Bronchial epithelial cell (primary cell): ENCODE results near the gene USP15. TPM values are rescaled to one million over a fixed set of nuclear protein-coding genes. Genes with fewer than 3 reads are reported as not detected.

ENCODE experiments used
- total RNA-seq: library from RNA; depleted of rRNA; stranded (reverse); fragments of >200 nt; gene quantifications from 2 replicates; pipeline ENCODE4 v1.2.1, GENCODE V29; 2014

The USP15 gene
- total RNA-seq, 1 donor from 2014 or later: 56.3 TPM

Other genes with a start within 250 kb of the USP15 start
- gene MON2, start 206.4 kb downstream of the USP15 start, total RNA-seq: 19.6 and 21.3 TPM in 2 replicates